Nephron (organoid): ENCODE data around the gene RDX.
A peak's percentile ranks its signal among the peaks of the same experiment; 100 is the strongest.

Source experiments
- H3K27ac Mint-ChIP-seq, 3 experiments: 2 replicates each; pipeline ENCODE4 v1.8.0; 2020; ENCODE audit warnings: mixed read lengths in 3 of 3, mild to moderate bottlenecking in 2 of 3, moderate library complexity in 1 of 3
- H3K27me3 Mint-ChIP-seq: 2 replicates; pipeline ENCODE4 v1.8.0; 2021; ENCODE audit warnings: low read depth, mild to moderate bottlenecking, moderate library complexity, mixed read lengths
- H3K36me3 Mint-ChIP-seq: 2 replicates; pipeline ENCODE4 v1.8.0; 2020; ENCODE audit warnings: low read depth, mixed read lengths
- H3K4me1 Mint-ChIP-seq: 2 replicates; pipeline ENCODE4 v1.8.0; 2020; ENCODE audit warnings: mixed read lengths
- H3K4me3 Mint-ChIP-seq, 3 experiments: 2 replicates each; pipeline ENCODE4 v1.8.0; 2020; ENCODE audit warnings: mild to moderate bottlenecking in 3 of 3, mixed read lengths in 3 of 3, moderate library complexity in 2 of 3
- H3K9me3 Mint-ChIP-seq: 2 replicates; pipeline ENCODE4 v1.8.0; 2020; ENCODE audit warnings: mixed read lengths
- CTCF ChIP-seq, 3 experiments: fragments of 200-600 bp; sonication (generic); IDR thresholded peaks; one replicate each; pipeline ENCODE4 v1.5.0; 2021; ENCODE audit warnings: antibody characterized with exemption in 3 of 3; ENCODE audit not compliant: unreplicated experiment in 3 of 3

RDX gene

GRCh38 chr11:110296226-110297075, at the start of gene RDX:
Gene RDX, minus strand, starts transcription at chr11:110296614. Its CDS starts 16,922 bp downstream, at chr11:110279692.
- H3K27me3 Mint-ChIP-seq: no peaks in the 10 kb centered on the region
- peak within 1 kb of the TSS; percentile 90 to 97 (median 94) for H3K4me3 Mint-ChIP-seq
- H3K9me3 Mint-ChIP-seq: no peaks in the 10 kb centered on the region
- TF ChIP-seq CTCF (IDR thresholded peaks at IDR 0.05; ENCODE audit: unreplicated experiment in 3 of 3): peak in 1 of 3 experiments; percentile 9
- H3K36me3 Mint-ChIP-seq: no peaks in the 10 kb centered on the region
- peak within 1 kb of the TSS; percentile 93 to 95 (median 94) for H3K27ac Mint-ChIP-seq
- peaks cover 34% of the 10 kb centered on the region for H3K4me1 Mint-ChIP-seq

GRCh38 chr11:110345743-110346142, 49.3 kb upstream of the RDX start:
- Mint-ChIP-seq H3K4me3 (no peak overlapping the region), H3K27me3 (no peaks in the 10 kb centered on the region), H3K9me3 (no peaks in the 10 kb centered on the region), H3K36me3 (no peaks in the 10 kb centered on the region), H3K4me1 (no peaks in the 10 kb centered on the region), H3K27ac (no peak overlapping the region)
- no peak for TF ChIP-seq CTCF (IDR thresholded peaks at IDR 0.05; ENCODE audit: unreplicated experiment in 3 of 3)

GRCh38 chr11:110340436-110340835, 44.0 kb upstream of the RDX start:
- no peak for TF ChIP-seq CTCF (IDR thresholded peaks at IDR 0.05; ENCODE audit: unreplicated experiment in 3 of 3)
- Mint-ChIP-seq H3K27me3 (no peaks in the 10 kb centered on the region), H3K9me3 (no peaks in the 10 kb centered on the region), H3K4me3 (no peak overlapping the region), H3K36me3 (no peaks in the 10 kb centered on the region), H3K4me1 (no peaks in the 10 kb centered on the region), H3K27ac (no peak overlapping the region)

- H3K27ac Mint-ChIP-seq: no peak overlapping the region
Observed at GRCh38 chr11:110339456-110340250, 43.2 kb upstream of the RDX start.

GRCh38 chr11:110338684-110339083, 42.3 kb upstream of the RDX start:
- no peak for TF ChIP-seq CTCF (IDR thresholded peaks at IDR 0.05; ENCODE audit: unreplicated experiment in 3 of 3)
- Mint-ChIP-seq H3K36me3 (no peaks in the 10 kb centered on the region), H3K4me3 (no peak overlapping the region), H3K27ac (no peak overlapping the region), H3K9me3 (no peaks in the 10 kb centered on the region), H3K27me3 (no peaks in the 10 kb centered on the region), H3K4me1 (no peaks in the 10 kb centered on the region)

More at GRCh38 chr11:110339456-110340250, 43.2 kb upstream of the RDX start:
- Mint-ChIP-seq H3K4me1 (no peaks in the 10 kb centered on the region), H3K27me3 (no peaks in the 10 kb centered on the region), H3K4me3 (no peak overlapping the region), H3K9me3 (no peaks in the 10 kb centered on the region), H3K36me3 (no peaks in the 10 kb centered on the region)
- no peak for TF ChIP-seq CTCF (IDR thresholded peaks at IDR 0.05; ENCODE audit: unreplicated experiment in 3 of 3)
